HepG2 (cell line): ENCODE results near the gene KRTAP5-11. TPM values are rescaled to one million over a fixed set of nuclear protein-coding genes. Genes with fewer than 3 reads are reported as not detected.

Source experiments
- ARNTL ChIP-seq: sonication (generic); formaldehyde crosslinking; IDR thresholded peaks from 2 replicates; pipeline ENCODE4 v1.4.0; 2020; ENCODE audit warnings: mild to moderate bottlenecking, missing genetic modification reagents
- BORCS8-MEF2B ChIP-seq: sonication (generic); formaldehyde crosslinking; IDR thresholded peaks from 2 replicates; pipeline ENCODE4 v1.8.0; 2022; ENCODE audit warnings: mild to moderate bottlenecking, missing genetic modification reagents
- ETV5 ChIP-seq: IDR thresholded peaks from 2 replicates; pipeline ENCODE4 v1.6.1; 2018; ENCODE audit warnings: missing biosample characterization, missing genetic modification reagents, inconsistent platforms, borderline replicate concordance
- FOXA3 ChIP-seq: IDR thresholded peaks from 2 replicates; pipeline ENCODE4 v1.6.1; 2016; ENCODE audit warnings: missing genetic modification reagents, missing compliant biosample characterization
- GATAD2A ChIP-seq: IDR thresholded peaks from 2 replicates; pipeline ENCODE4 v1.6.1; 2016
- MEIS1 ChIP-seq: sonication (generic); formaldehyde crosslinking; IDR thresholded peaks from 2 replicates; pipeline ENCODE4 v1.9.0; 2021; ENCODE audit warnings: mild to moderate bottlenecking, missing genetic modification reagents, moderate library complexity, borderline replicate concordance
- MIER3 ChIP-seq: IDR thresholded peaks from 2 replicates; pipeline ENCODE4 v1.6.1; 2016; ENCODE audit warnings: missing compliant biosample characterization, borderline replicate concordance
- MXD4 ChIP-seq: IDR thresholded peaks from 2 replicates; pipeline ENCODE4 v1.6.1; 2016; ENCODE audit warnings: mild to moderate bottlenecking, missing biosample characterization, missing genetic modification reagents
- NR2F6 ChIP-seq, 2 experiments: IDR thresholded peaks; 2 replicates each; pipeline ENCODE4 v1.6.1; 2016; ENCODE audit warnings: antibody characterized with exemption in 1 of 2, mild to moderate bottlenecking in 1 of 2
- PHF21A ChIP-seq: sonication (generic); formaldehyde crosslinking; IDR thresholded peaks from 2 replicates; pipeline ENCODE4 v1.5.0; 2020; ENCODE audit warnings: mild to moderate bottlenecking, missing genetic modification reagents
- POLR2A ChIP-seq, 2 experiments: IDR thresholded peaks; 2 replicates each; pipeline ENCODE4 v1.6.1; 2011; ENCODE audit warnings: low read depth in 2 of 2, low read length in 2 of 2, mild to moderate bottlenecking in 1 of 2, moderate library complexity in 1 of 2; ENCODE audit not compliant: insufficient read depth in 1 of 2
- SKI ChIP-seq: fragments of 450-650 bp; IDR thresholded peaks from one replicate; pipeline ENCODE4 v1.6.1; 2018; ENCODE audit warnings: mild to moderate bottlenecking; ENCODE audit not compliant: partially characterized antibody
- TEAD3 ChIP-seq: optimal IDR thresholded peaks from 2 replicates; pipeline ENCODE3; 2016; ENCODE audit warnings: borderline replicate concordance
- TFAP4 ChIP-seq: sonication (generic); IDR thresholded peaks from 2 replicates; pipeline ENCODE4 v1.6.1; 2016; ENCODE audit warnings: low read depth, borderline replicate concordance
- THAP11 ChIP-seq: IDR thresholded peaks from 2 replicates; pipeline ENCODE4 v1.6.1; 2016; ENCODE audit warnings: missing biosample characterization, missing genetic modification reagents
- ZFX ChIP-seq: sonication (generic); formaldehyde crosslinking; IDR thresholded peaks from 2 replicates; pipeline ENCODE4 v1.4.0; 2020; ENCODE audit warnings: mild to moderate bottlenecking, low read depth, missing genetic modification reagents, moderate library complexity
- ZNF256 ChIP-seq: sonication (generic); formaldehyde crosslinking; conservative IDR thresholded peaks from 2 replicates; pipeline ENCODE4 v1.4.0; 2020; ENCODE audit warnings: missing genetic modification reagents
- ZNF503 ChIP-seq: sonication (generic); formaldehyde crosslinking; IDR thresholded peaks from 2 replicates; pipeline ENCODE4 v1.4.0; 2020; ENCODE audit warnings: missing genetic modification reagents
- ZNF790 ChIP-seq: sonication (generic); formaldehyde crosslinking; IDR thresholded peaks from 2 replicates; pipeline ENCODE4 v1.8.0; 2022; ENCODE audit warnings: missing genetic modification reagents, mild to moderate bottlenecking, borderline replicate concordance
- polyA plus RNA-seq, 8 experiments: library from polyadenylated mRNA; depleted of rRNA in 3 of 8; stranded (reverse) in 7 of 8; unstranded in 1 of 8; fragments of >200 nt; fragmentation: Illumina TruSeq in 4 of 8; extraction: Trizol in 4 of 8; gene quantifications; 2 replicates each; pipeline versions ENCODE4 v1.2.1 to v1.2.3, GENCODE V29; 2011 to 2016; ENCODE audit warnings: low read depth in 4 of 8, missing spikeins in 1 of 8, mixed read lengths in 1 of 8; ENCODE audit not compliant: insufficient read depth in 1 of 8
- total RNA-seq, 5 experiments: library from RNA; depleted of rRNA; stranded (reverse); fragments of >200 nt; fragmentation: Illumina TruSeq; extraction: Trizol; gene quantifications; 2 replicates each; pipeline ENCODE4 v1.2.3, GENCODE V29; 2016; ENCODE audit warnings: low read depth in 1 of 5
- TF ChIP-seq, protein P1 (sequence below): sonication (generic); formaldehyde crosslinking; IDR thresholded peaks from 2 replicates; pipeline ENCODE4 v1.5.0; 2020; ENCODE audit warnings: missing genetic modification reagents
- TF ChIP-seq, protein P2 (sequence below): IDR thresholded peaks from 2 replicates; pipeline ENCODE4 v1.6.1; 2016

The KRTAP5-11 gene
- total and polyA plus RNA-seq, 2 of the 13 experiments (the other 11 are each of a cell fraction or from before 2014, with no cell fraction given): not detected

- TF ChIP-seq PHF21A (CRISPR knock-in tag) (peak; percentile 69; the same call in 1 of the 2 replicates), BORCS8-MEF2B (peak; percentile 32; the same call in 1 of the 2 replicates), MEIS1 (CRISPR knock-in tag) (0 out of 2 replicates have a peak, but pooled peaks have one; percentile 69), ARNTL (peak; percentile 80; the same call in 1 of the 2 replicates), TFAP4 (peak; percentile 43; the same call in 1 of the 2 replicates), FOXA3 (peak; percentile 56), GATAD2A (CRISPR knock-in tag) (peak; percentile 29), NR2F6 (IDR thresholded peaks at IDR 0.05) (peak; percentile 37; the same call in 1 of the 2 replicates), NR2F6 (CRISPR knock-in tag; IDR thresholded peaks at IDR 0.05) (peak; percentile 77), THAP11 (CRISPR knock-in tag) (peak; percentile 22; the same call in 1 of the 2 replicates), ZNF503 (CRISPR knock-in tag) (peak; percentile 68; the same call in 1 of the 2 replicates), SKI (peak; percentile 50), ZNF790 (CRISPR knock-in tag) (peak; percentile 37; the same call in 1 of the 2 replicates), TEAD3 (CRISPR knock-in tag) (peak; percentile 77), ETV5 (peak; percentile 59; the same call in 1 of the 2 replicates), ZFX (CRISPR knock-in tag) (peak; percentile 78), MXD4 (0 out of 2 replicates have a peak, but pooled peaks have one; percentile 22), POLR2A (IDR thresholded peaks at IDR 0.05; ENCODE audit: insufficient read depth in 1 of 2, low read depth in 2 of 2, low read length in 2 of 2) (peak in 1 of 2 experiments; percentile 44; a peak in 1 of 4 replicates), MIER3 (peak; percentile 68; the same call in 1 of the 2 replicates), ZNF256 (CRISPR knock-in tag) (0 out of 2 replicates have a peak, but pooled peaks have one; percentile 31)
- TF ChIP-seq, protein P1, sequence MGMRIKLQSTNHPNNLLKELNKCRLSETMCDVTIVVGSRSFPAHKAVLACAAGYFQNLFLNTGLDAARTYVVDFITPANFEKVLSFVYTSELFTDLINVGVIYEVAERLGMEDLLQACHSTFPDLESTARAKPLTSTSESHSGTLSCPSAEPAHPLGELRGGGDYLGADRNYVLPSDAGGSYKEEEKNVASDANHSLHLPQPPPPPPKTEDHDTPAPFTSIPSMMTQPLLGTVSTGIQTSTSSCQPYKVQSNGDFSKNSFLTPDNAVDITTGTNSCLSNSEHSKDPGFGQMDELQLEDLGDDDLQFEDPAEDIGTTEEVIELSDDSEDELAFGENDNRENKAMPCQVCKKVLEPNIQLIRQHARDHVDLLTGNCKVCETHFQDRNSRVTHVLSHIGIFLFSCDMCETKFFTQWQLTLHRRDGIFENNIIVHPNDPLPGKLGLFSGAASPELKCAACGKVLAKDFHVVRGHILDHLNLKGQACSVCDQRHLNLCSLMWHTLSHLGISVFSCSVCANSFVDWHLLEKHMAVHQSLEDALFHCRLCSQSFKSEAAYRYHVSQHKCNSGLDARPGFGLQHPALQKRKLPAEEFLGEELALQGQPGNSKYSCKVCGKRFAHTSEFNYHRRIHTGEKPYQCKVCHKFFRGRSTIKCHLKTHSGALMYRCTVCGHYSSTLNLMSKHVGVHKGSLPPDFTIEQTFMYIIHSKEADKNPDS (CRISPR knock-in tag): peak; percentile 87; the same call in 1 of the 2 replicates
- TF ChIP-seq, protein P2, sequence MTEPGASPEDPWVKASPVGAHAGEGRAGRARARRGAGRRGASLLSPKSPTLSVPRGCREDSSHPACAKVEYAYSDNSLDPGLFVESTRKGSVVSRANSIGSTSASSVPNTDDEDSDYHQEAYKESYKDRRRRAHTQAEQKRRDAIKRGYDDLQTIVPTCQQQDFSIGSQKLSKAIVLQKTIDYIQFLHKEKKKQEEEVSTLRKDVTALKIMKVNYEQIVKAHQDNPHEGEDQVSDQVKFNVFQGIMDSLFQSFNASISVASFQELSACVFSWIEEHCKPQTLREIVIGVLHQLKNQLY (CRISPR knock-in tag): peak; percentile 81
Measured at GRCh38 chr11:71534711-71535608, 47.7 kb downstream of the KRTAP5-11 start (continued).
